Measurements from ENCODE around the gene ANXA6. TPM values are rescaled to one million over a fixed set of nuclear protein-coding genes. Genes with fewer than 3 reads are reported as not detected.

Gene ANXA6
- polyA plus RNA-seq, 1 donor (not counting 4 experiments of a cell fraction or from before 2014, with no cell fraction given): 37.0 TPM

GRCh38 chr5:151184316-151185042 lies 26.9 kb upstream of the ANXA6 start:
- H3K9me3 ChIP-seq (ENCODE audit: control insufficient read depth, low read depth, low read length): no peaks in the 10 kb centered on the region
- no peak overlapping the region for H3K27ac ChIP-seq (ENCODE audit: control insufficient read depth, insufficient read depth, low read length)
- dilution Hi-C loops (cut with MboI; ENCODE audit: extremely low pct_ligation_motif_present, low sequenced_read_pairs): no loop called here

DNA sequence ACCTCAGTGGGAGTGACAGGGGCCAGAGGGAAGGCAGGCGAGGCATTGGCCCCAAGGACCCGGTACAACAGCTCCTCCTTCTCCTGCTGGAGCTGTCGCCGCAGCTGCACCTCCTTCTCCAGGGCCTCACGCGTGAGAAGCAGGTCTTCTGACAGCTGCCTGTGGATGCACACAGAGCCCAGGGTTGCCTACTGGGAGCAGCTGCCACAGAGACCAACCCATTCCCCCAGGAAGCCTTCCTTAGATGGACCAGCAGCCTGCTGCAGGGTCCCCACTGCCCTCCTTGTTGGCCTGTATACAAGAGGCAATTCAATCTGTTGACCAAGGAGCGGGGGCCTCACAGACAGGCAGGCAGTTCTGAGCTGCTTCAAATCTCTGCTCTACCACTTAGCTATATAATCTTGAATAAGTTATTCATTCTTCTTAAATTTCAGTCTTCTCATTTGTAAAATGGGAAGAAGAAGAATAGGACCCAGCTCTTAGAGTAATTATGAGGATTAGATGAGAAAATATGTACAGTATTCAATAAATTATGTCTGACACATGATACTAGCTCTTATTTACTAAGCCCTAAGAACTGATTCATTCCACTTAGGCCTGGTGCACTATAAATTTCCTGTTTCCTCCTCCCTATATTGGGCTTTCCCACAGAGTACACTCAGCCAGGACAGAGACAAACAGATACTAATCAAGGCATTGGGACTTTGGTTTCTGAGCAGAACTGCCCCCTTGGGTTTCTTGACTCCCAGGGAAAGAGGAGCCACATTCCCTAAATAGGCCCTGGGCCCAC lies 26.1 kb upstream of the ANXA6 start:
- no peak overlapping the region for H3K9ac ChIP-seq (ENCODE audit: control insufficient read depth, extremely low read depth, insufficient read depth, low read length)
- no peaks in the 10 kb centered on the region for H3K9me1 ChIP-seq (ENCODE audit: control insufficient read depth, extremely low read depth, insufficient read depth, low read length)
- TF ChIP-seq EZH2 (IDR thresholded peaks at IDR 0.05; ENCODE audit: low read length) (no peak), CTCF (optimal IDR thresholded peaks at IDR 0.05 in 1 of 3, IDR thresholded peaks at IDR 0.05 in 1 of 3, conservative IDR thresholded peaks at IDR 0.05 in 1 of 3; ENCODE audit: extremely low read depth in 1 of 3, insufficient read depth in 2 of 3, low read length in 3 of 3) (no peak)
- no peaks in the 10 kb centered on the region for H3K4me1 ChIP-seq (ENCODE audit: control insufficient read depth, extremely low read depth, insufficient read depth, low read length)
- H4K20me1 ChIP-seq (ENCODE audit: control insufficient read depth, extremely low read depth, insufficient read depth, low read length): no peaks in the 10 kb centered on the region
- FAIRE-seq: no peak
- H3K4me3 ChIP-seq (ENCODE audit: control insufficient read depth in 2 of 3, extremely low read depth in 1 of 3, insufficient read depth in 2 of 3, low read depth in 1 of 3, low read length in 3 of 3): no peak overlapping the region
- H2AFZ ChIP-seq (ENCODE audit: control insufficient read depth, low read length): no peak overlapping the region
- no peaks in the 10 kb centered on the region for H3K9me3 ChIP-seq (ENCODE audit: control insufficient read depth, low read depth, low read length)
- no peak overlapping the region for H3K4me2 ChIP-seq (ENCODE audit: control insufficient read depth, extremely low read depth, insufficient read depth, low read depth, low read length)
- dilution Hi-C loops (cut with MboI; ENCODE audit: extremely low pct_ligation_motif_present, low sequenced_read_pairs): no loop called here
- no peaks in the 10 kb centered on the region for H3K36me3 ChIP-seq (ENCODE audit: control insufficient read depth in 2 of 2, extremely low read depth in 1 of 2, insufficient read depth in 2 of 2, low read length in 2 of 2)
- no peak for DNase-seq (ENCODE audit: low read depth, low spot score)
- no peaks in the 10 kb centered on the region for H3K79me2 ChIP-seq (ENCODE audit: control insufficient read depth, insufficient read depth, low read length)
- H3K27me3 ChIP-seq (ENCODE audit: control insufficient read depth, extremely low read depth, insufficient read depth, low read length): no peaks in the 10 kb centered on the region
- no peak overlapping the region for H3K27ac ChIP-seq (ENCODE audit: control insufficient read depth, insufficient read depth, low read length)

More at GRCh38 chr5:151184316-151185042, 26.9 kb upstream of the ANXA6 start:
- no peaks in the 10 kb centered on the region for H3K36me3 ChIP-seq (ENCODE audit: control insufficient read depth in 2 of 2, extremely low read depth in 1 of 2, insufficient read depth in 2 of 2, low read length in 2 of 2)
- H3K27me3 ChIP-seq (ENCODE audit: control insufficient read depth, extremely low read depth, insufficient read depth, low read length): no peaks in the 10 kb centered on the region
- no peak overlapping the region for H3K9ac ChIP-seq (ENCODE audit: control insufficient read depth, extremely low read depth, insufficient read depth, low read length)
- H4K20me1 ChIP-seq (ENCODE audit: control insufficient read depth, extremely low read depth, insufficient read depth, low read length): no peaks in the 10 kb centered on the region
- TF ChIP-seq CTCF (optimal IDR thresholded peaks at IDR 0.05 in 1 of 3, IDR thresholded peaks at IDR 0.05 in 1 of 3, conservative IDR thresholded peaks at IDR 0.05 in 1 of 3; ENCODE audit: extremely low read depth in 1 of 3, insufficient read depth in 2 of 3, low read length in 3 of 3): no peak
- no peak for TF ChIP-seq EZH2 (IDR thresholded peaks at IDR 0.05; ENCODE audit: low read length)
- FAIRE-seq: no peak
- H3K4me2 ChIP-seq (ENCODE audit: control insufficient read depth, extremely low read depth, insufficient read depth, low read depth, low read length): no peak overlapping the region
- no peaks in the 10 kb centered on the region for H3K9me1 ChIP-seq (ENCODE audit: control insufficient read depth, extremely low read depth, insufficient read depth, low read length)
- no peak for DNase-seq (ENCODE audit: low read depth, low spot score)
- no peaks in the 10 kb centered on the region for H3K79me2 ChIP-seq (ENCODE audit: control insufficient read depth, insufficient read depth, low read length)
- no peak overlapping the region for H3K4me3 ChIP-seq (ENCODE audit: control insufficient read depth in 2 of 3, extremely low read depth in 1 of 3, insufficient read depth in 2 of 3, low read depth in 1 of 3, low read length in 3 of 3)
- no peak overlapping the region for H2AFZ ChIP-seq (ENCODE audit: control insufficient read depth, low read length)
- H3K4me1 ChIP-seq (ENCODE audit: control insufficient read depth, extremely low read depth, insufficient read depth, low read length): no peaks in the 10 kb centered on the region
